CD4-positive, alpha-beta T cell (primary cell): ENCODE data around the gene MAPK4. TPM values are rescaled to one million over a fixed set of nuclear protein-coding genes. Genes with fewer than 3 reads are reported as not detected.

Source experiments
- ATAC-seq: fragments of 200-7000 bp; cut with Tn5 transposase; one replicate; pipeline ENCODE4 v1.10.0; 2022; ENCODE audit warnings: mild to moderate bottlenecking; ENCODE audit not compliant: poor library complexity
- CTCF ChIA-PET: fragments of 350-600 bp; sonication (Branson Sonifier 250); formaldehyde crosslinking; loops from one replicate; lab custom pipeline; 2021; ENCODE audit warnings: antibody characterized with exemption, inconsistent platforms; lab: Charles Lee
- POLR2A ChIA-PET: fragments of 350-600 bp; sonication (Branson Sonifier 250); formaldehyde crosslinking; loops from one replicate; lab custom pipeline; 2021; ENCODE audit warnings: antibody characterized with exemption, inconsistent platforms; lab: Charles Lee
- DNase-seq, 14 experiments: peaks; one replicate each; pipeline ENCODE4 v3.0.0-alpha.2; 2013 to 2020; ENCODE audit warnings: mixed read lengths in 2 of 14
- H3K27ac ChIP-seq, 2 donors: one replicate each; pipeline versions ENCODE4 v1.5.1 to v1.7.0; 2013; ENCODE audit warnings: low read length in 2 of 2, low read depth in 1 of 2, mild to moderate bottlenecking in 1 of 2
- H3K27me3 ChIP-seq, 2 experiments: 1 replicate in 1 of 2; 2 replicates in 1 of 2; pipeline versions ENCODE4 v1.6.1 to v1.7.0; 2013; ENCODE audit warnings: low read length in 2 of 2, control low read depth in 1 of 2, mild to moderate bottlenecking in 1 of 2, moderate library complexity in 1 of 2; ENCODE audit not compliant: insufficient read depth in 2 of 2, control insufficient read depth in 1 of 2
- H3K36me3 ChIP-seq: one replicate; pipeline ENCODE4 v1.6.1; 2013; ENCODE audit warnings: low read length, control low read depth; ENCODE audit not compliant: insufficient read depth
- H3K4me1 ChIP-seq: one replicate; pipeline ENCODE4 v1.6.1; 2013; ENCODE audit warnings: low read length, control low read depth; ENCODE audit not compliant: insufficient read depth
- H3K4me3 ChIP-seq: one replicate; pipeline ENCODE4 v1.5.1; 2013; ENCODE audit warnings: mild to moderate bottlenecking, low read length, moderate library complexity
- H3K9me3 ChIP-seq, 2 experiments: 1 replicate in 1 of 2; 2 replicates in 1 of 2; pipeline versions ENCODE4 v1.6.1 to v1.7.0; 2013; ENCODE audit warnings: low read length in 2 of 2, mild to moderate bottlenecking in 2 of 2, control low read depth in 1 of 2, moderate library complexity in 1 of 2; ENCODE audit not compliant: control insufficient read depth in 1 of 2, insufficient read depth in 1 of 2
- H3K27ac Mint-ChIP-seq: one replicate; pipeline ENCODE4 v1.8.0; 2020; ENCODE audit warnings: mixed read lengths
- H3K27me3 Mint-ChIP-seq: one replicate; pipeline ENCODE4 v1.8.0; 2021; ENCODE audit warnings: mixed read lengths
- H3K36me3 Mint-ChIP-seq: one replicate; pipeline ENCODE4 v1.8.0; 2021; ENCODE audit warnings: low read depth, mixed read lengths
- H3K4me1 Mint-ChIP-seq: one replicate; pipeline ENCODE4 v1.8.0; 2021; ENCODE audit warnings: low read depth, mixed read lengths
- H3K4me3 Mint-ChIP-seq: one replicate; pipeline ENCODE4 v1.8.0; 2020; ENCODE audit warnings: mild to moderate bottlenecking, mixed read lengths
- H3K9me3 Mint-ChIP-seq: one replicate; pipeline ENCODE4 v1.8.0; 2020; ENCODE audit warnings: mixed read lengths
- CTCF ChIP-seq: fragments of 200-600 bp; IDR thresholded peaks from one replicate; pipeline ENCODE4 v1.8.0; 2022; ENCODE audit warnings: antibody characterized with exemption, mild to moderate bottlenecking
- intact Hi-C, 2 experiments: fragments of 100-400 bp; cut with DNase I in 1 of 2; cut with micrococcal nuclease in 1 of 2; formaldehyde crosslinking; loops; one replicate each; pipeline versions ENCODE4 v1.15.1 to v1.9.0; 2023 to 2025; cut with DNase I, micrococcal nuclease
- total RNA-seq, 174 experiments: library from RNA in 2 of 174; stranded (reverse) in 2 of 174; gene quantifications; one replicate each; pipeline ENCODE4 v1.2.3 and lab custom pipeline; 2021 to 2026

The MAPK4 gene
- total RNA-seq, 2 experiments from 2014 or later: not detected

- POLR2A ChIA-PET: no interaction called here
- CTCF ChIA-PET: no interaction called here
These were observed 82.6 kb downstream of the MAPK4 start for GRCh38 chr18:50642439-50642838.

GRCh38 chr18:50644146-50644545 lies 84.3 kb downstream of the MAPK4 start:
- H3K36me3 Mint-ChIP-seq: no peaks in the 10 kb centered on the region
- no peak for TF ChIP-seq CTCF
- no peak overlapping the region for H3K4me3 Mint-ChIP-seq
- H3K27ac Mint-ChIP-seq: no peak overlapping the region
- Histone ChIP-seq H3K9me3 (no peaks in the 10 kb centered on the region), H3K27me3 (peaks cover 0 to 2% of the 10 kb centered on the region in 2 experiments), H3K36me3 (no peaks in the 10 kb centered on the region), H3K4me3 (no peak overlapping the region), H3K4me1 (no peaks in the 10 kb centered on the region), H3K27ac (no peak overlapping the region)
- CTCF ChIA-PET: no interaction called here
- intact Hi-C loops: no loop called here
- DNase-seq (no peak), ATAC-seq (no peak)
- H3K27me3 Mint-ChIP-seq: no peaks in the 10 kb centered on the region
- H3K9me3 Mint-ChIP-seq: no peaks in the 10 kb centered on the region
- POLR2A ChIA-PET: no interaction called here
- no peaks in the 10 kb centered on the region for H3K4me1 Mint-ChIP-seq

More at GRCh38 chr18:50642439-50642838, 82.6 kb downstream of the MAPK4 start:
- Histone ChIP-seq H3K9me3 (no peaks in the 10 kb centered on the region), H3K27me3 (peaks cover 0 to 2% of the 10 kb centered on the region in 2 experiments), H3K36me3 (no peaks in the 10 kb centered on the region), H3K4me3 (no peak overlapping the region), H3K4me1 (no peaks in the 10 kb centered on the region), H3K27ac (no peak overlapping the region)
- Mint-ChIP-seq H3K27me3 (no peaks in the 10 kb centered on the region), H3K27ac (no peak overlapping the region), H3K4me1 (no peaks in the 10 kb centered on the region), H3K36me3 (no peaks in the 10 kb centered on the region), H3K9me3 (no peaks in the 10 kb centered on the region), H3K4me3 (no peak overlapping the region)
- intact Hi-C loops: no loop called here
- no peak for TF ChIP-seq CTCF
- ATAC-seq (no peak), DNase-seq (no peak)

GRCh38 chr18:50644807-50645206 lies 84.9 kb downstream of the MAPK4 start:
- no peak overlapping the region for H3K4me3 Mint-ChIP-seq
- Histone ChIP-seq H3K27me3 (peaks cover 0 to 2% of the 10 kb centered on the region in 2 experiments), H3K27ac (no peak overlapping the region), H3K4me1 (no peaks in the 10 kb centered on the region), H3K9me3 (no peaks in the 10 kb centered on the region), H3K36me3 (no peaks in the 10 kb centered on the region), H3K4me3 (no peak overlapping the region)
- ChIA-PET CTCF (no interaction called here), POLR2A (no interaction called here)
- no peaks in the 10 kb centered on the region for H3K27me3 Mint-ChIP-seq
- H3K36me3 Mint-ChIP-seq: no peaks in the 10 kb centered on the region
- no peak for TF ChIP-seq CTCF
- ATAC-seq (no peak), DNase-seq (no peak)
- H3K27ac Mint-ChIP-seq: no peak overlapping the region
- H3K4me1 Mint-ChIP-seq: no peaks in the 10 kb centered on the region
- H3K9me3 Mint-ChIP-seq: no peaks in the 10 kb centered on the region
- intact Hi-C loops: no loop called here
